Measurements from ENCODE around the gene FILIP1. TPM values are rescaled to one million over a fixed set of nuclear protein-coding genes. Genes with fewer than 3 reads are reported as not detected.

FILIP1 gene
- total and polyA plus RNA-seq, 4 donors, result 2.0 to 10.4 (median 5.4) TPM

DNA sequence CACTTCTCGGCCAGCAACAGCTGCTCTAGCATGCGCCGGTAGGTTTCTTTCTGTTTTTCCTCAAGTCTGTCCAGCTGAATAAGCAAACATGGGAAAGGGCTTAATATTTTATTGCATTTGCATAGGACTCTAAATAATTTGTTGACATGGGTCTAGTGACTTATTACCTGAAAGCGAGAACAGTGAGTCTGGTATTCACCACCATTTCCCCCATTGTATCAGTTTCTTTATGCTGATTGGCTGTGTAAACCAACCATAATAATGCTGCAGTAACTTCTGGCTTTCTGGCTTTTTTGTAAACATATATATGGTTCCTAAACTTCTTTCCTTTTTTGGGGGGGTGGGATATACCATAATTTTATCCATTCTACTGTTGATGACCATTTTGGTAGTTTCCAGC is 140.0 kb downstream of the FILIP1 start:
- no peak overlapping the region for H3K27ac ChIP-seq (ENCODE audit: low read depth, low read length)
- H3K36me3 ChIP-seq (ENCODE audit: control insufficient read depth, insufficient read depth, low read length), result no peaks in the 10 kb centered on the region
- peaks cover 5% of the 10 kb centered on the region for H3K4me1 ChIP-seq (ENCODE audit: control insufficient read depth, insufficient read depth, low read length)
- no CpG with 5 or more reads among the region's 4 CpGs for WGBS (ENCODE audit: insufficient coverage)
- no peaks in the 10 kb centered on the region for H3K9me3 ChIP-seq (ENCODE audit: control insufficient read depth, insufficient read depth, low read length)
- H3K27me3 ChIP-seq (ENCODE audit: control insufficient read depth, insufficient read depth, low read length), result peaks cover 3% of the 10 kb centered on the region
- no peak overlapping the region for H3K4me3 ChIP-seq (ENCODE audit: low read depth, low read length)
- no peak for DNase-seq (ENCODE audit: low read depth in 4 of 6, low spot score in 6 of 6)

- Histone ChIP-seq H3K9me3 (ENCODE audit: control insufficient read depth, insufficient read depth, low read length) (no peaks in the 10 kb centered on the region), H3K4me3 (ENCODE audit: low read depth, low read length) (no peak overlapping the region), H3K36me3 (ENCODE audit: control insufficient read depth, insufficient read depth, low read length) (no peaks in the 10 kb centered on the region), H3K4me1 (ENCODE audit: control insufficient read depth, insufficient read depth, low read length) (peaks cover 5% of the 10 kb centered on the region), H3K27ac (ENCODE audit: low read depth, low read length) (no peak overlapping the region), H3K27me3 (ENCODE audit: control insufficient read depth, insufficient read depth, low read length) (peaks cover 3% of the 10 kb centered on the region)
- no peak for DNase-seq (ENCODE audit: low read depth in 4 of 6, low spot score in 6 of 6)
- no CpG with 5 or more reads among the region's 2 CpGs for WGBS (ENCODE audit: insufficient coverage)
These were observed 142.0 kb downstream of the FILIP1 start for GRCh38 chr6:75351570-75351969.

DNA sequence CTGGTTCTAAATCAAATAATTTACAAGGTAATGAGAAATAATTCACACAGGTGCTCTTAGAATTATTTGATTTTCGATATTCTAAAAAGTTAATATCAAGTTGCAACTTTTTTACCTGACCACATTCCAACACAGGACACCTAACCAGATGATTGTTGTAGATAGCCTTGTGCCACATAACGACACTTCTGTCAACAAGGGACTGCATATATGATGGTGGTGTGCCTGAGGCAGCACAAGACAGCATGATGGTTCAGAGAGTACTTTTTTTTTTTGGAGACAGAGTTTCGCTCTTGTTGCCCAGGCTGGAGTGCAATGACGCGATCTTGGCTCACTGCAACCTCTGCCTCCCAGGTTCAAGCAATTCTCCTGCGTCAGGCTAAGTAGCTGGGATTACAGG is 142.8 kb downstream of the FILIP1 start:
- Histone ChIP-seq H3K4me1 (ENCODE audit: control insufficient read depth, insufficient read depth, low read length) (peaks cover 5% of the 10 kb centered on the region), H3K9me3 (ENCODE audit: control insufficient read depth, insufficient read depth, low read length) (no peaks in the 10 kb centered on the region), H3K36me3 (ENCODE audit: control insufficient read depth, insufficient read depth, low read length) (no peaks in the 10 kb centered on the region), H3K27me3 (ENCODE audit: control insufficient read depth, insufficient read depth, low read length) (peaks cover 3% of the 10 kb centered on the region), H3K4me3 (ENCODE audit: low read depth, low read length) (no peak overlapping the region), H3K27ac (ENCODE audit: low read depth, low read length) (no peak overlapping the region)
- WGBS (ENCODE audit: insufficient coverage), result 89% methylated on average over 2 of the region's 6 CpGs
- DNase-seq (ENCODE audit: low read depth in 4 of 6, low spot score in 6 of 6), result no peak

GRCh38 chr6:75350156-75350555 is 143.4 kb downstream of the FILIP1 start:
- peak overlapping the region; percentile 36 for H3K4me3 ChIP-seq (ENCODE audit: low read depth, low read length)
- H3K36me3 ChIP-seq (ENCODE audit: control insufficient read depth, insufficient read depth, low read length), result no peaks in the 10 kb centered on the region
- H3K4me1 ChIP-seq (ENCODE audit: control insufficient read depth, insufficient read depth, low read length), result peaks cover 5% of the 10 kb centered on the region
- WGBS (ENCODE audit: insufficient coverage), result no CpG with 5 or more reads among the region's 3 CpGs
- no peak overlapping the region for H3K27ac ChIP-seq (ENCODE audit: low read depth, low read length)
- peaks cover 3% of the 10 kb centered on the region for H3K27me3 ChIP-seq (ENCODE audit: control insufficient read depth, insufficient read depth, low read length)
- H3K9me3 ChIP-seq (ENCODE audit: control insufficient read depth, insufficient read depth, low read length), result no peaks in the 10 kb centered on the region
- no peak for DNase-seq (ENCODE audit: low read depth in 4 of 6, low spot score in 6 of 6)

GRCh38 chr6:75349262-75349984 is 144.2 kb downstream of the FILIP1 start:
- no peaks in the 10 kb centered on the region for H3K36me3 ChIP-seq (ENCODE audit: control insufficient read depth, insufficient read depth, low read length)
- DNase-seq (ENCODE audit: low read depth in 4 of 6, low spot score in 6 of 6), result peak in 3 of 6 donors; percentile 18 to 62 (median 55)
- no peaks in the 10 kb centered on the region for H3K9me3 ChIP-seq (ENCODE audit: control insufficient read depth, insufficient read depth, low read length)
- H3K4me3 ChIP-seq (ENCODE audit: low read depth, low read length), result peak overlapping the region; percentile 36
- peaks cover 5% of the 10 kb centered on the region for H3K4me1 ChIP-seq (ENCODE audit: control insufficient read depth, insufficient read depth, low read length)
- peaks cover 3% of the 10 kb centered on the region for H3K27me3 ChIP-seq (ENCODE audit: control insufficient read depth, insufficient read depth, low read length)
- no peak overlapping the region for H3K27ac ChIP-seq (ENCODE audit: low read depth, low read length)
- WGBS (ENCODE audit: insufficient coverage), result 0% methylated on average over 17 of the region's 24 CpGs

DNA sequence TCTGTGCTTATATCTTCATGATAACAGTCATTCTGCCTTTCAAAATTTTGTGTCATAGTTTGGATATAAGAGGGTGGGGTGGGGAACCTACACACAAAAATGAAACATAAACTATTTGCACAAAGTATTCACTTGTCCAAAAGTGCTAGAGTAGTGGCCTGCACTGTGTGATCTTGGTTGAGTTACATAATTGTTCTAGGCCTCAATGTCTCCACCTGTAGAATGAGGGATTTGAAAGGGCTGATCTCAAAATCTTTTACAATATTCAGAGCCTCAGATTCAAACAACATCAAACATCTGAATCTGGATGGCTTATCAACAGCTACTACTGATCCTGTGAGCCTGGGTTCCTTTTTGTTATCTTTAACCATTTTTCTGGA is 144.7 kb downstream of the FILIP1 start:
- no peaks in the 10 kb centered on the region for H3K9me3 ChIP-seq (ENCODE audit: control insufficient read depth, insufficient read depth, low read length)
- H3K27me3 ChIP-seq (ENCODE audit: control insufficient read depth, insufficient read depth, low read length), result peaks cover 3% of the 10 kb centered on the region
- H3K36me3 ChIP-seq (ENCODE audit: control insufficient read depth, insufficient read depth, low read length), result no peaks in the 10 kb centered on the region
- peaks cover 5% of the 10 kb centered on the region for H3K4me1 ChIP-seq (ENCODE audit: control insufficient read depth, insufficient read depth, low read length)
- DNase-seq (ENCODE audit: low read depth in 4 of 6, low spot score in 6 of 6), result no peak
- peak overlapping the region; percentile 36 for H3K4me3 ChIP-seq (ENCODE audit: low read depth, low read length)
- no peak overlapping the region for H3K27ac ChIP-seq (ENCODE audit: low read depth, low read length)

DNA sequence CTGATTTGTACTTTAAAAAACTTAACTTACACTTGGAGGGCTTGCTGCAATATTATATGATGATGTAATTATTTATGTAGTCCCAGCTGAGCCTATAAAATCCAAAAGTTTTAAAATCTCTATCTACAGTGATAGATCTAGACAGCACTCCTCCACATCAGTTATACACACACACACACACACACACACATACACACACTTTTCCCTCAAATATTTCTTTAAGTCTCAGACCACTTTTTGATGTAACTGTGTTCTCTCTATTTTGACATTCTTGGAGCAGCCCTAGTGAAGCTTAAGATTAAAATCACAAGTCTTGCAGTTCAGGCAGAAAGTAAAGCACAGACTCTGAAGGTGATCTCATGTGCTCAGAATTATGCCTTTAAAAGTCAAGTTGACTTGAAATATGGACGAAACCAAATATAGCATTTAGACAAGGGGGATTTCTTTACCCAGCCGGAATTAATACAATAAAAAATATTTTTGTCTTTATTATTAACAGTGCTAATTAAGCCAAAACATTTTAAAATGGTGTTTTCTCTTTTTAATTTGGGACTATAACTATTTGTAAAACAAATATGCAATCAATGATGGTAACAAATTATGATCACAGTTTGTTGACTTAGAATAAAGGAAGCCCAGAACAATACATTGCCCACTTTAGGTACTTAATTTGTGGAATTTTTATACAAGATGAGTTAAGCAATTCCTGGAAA is 145.5 kb downstream of the FILIP1 start:
- Histone ChIP-seq H3K36me3 (ENCODE audit: control insufficient read depth, insufficient read depth, low read length) (no peaks in the 10 kb centered on the region), H3K9me3 (ENCODE audit: control insufficient read depth, insufficient read depth, low read length) (no peaks in the 10 kb centered on the region), H3K27me3 (ENCODE audit: control insufficient read depth, insufficient read depth, low read length) (peaks cover 3% of the 10 kb centered on the region), H3K4me3 (ENCODE audit: low read depth, low read length) (no peak overlapping the region), H3K27ac (ENCODE audit: low read depth, low read length) (no peak overlapping the region), H3K4me1 (ENCODE audit: control insufficient read depth, insufficient read depth, low read length) (peaks cover 5% of the 10 kb centered on the region)
- no peak for DNase-seq (ENCODE audit: low read depth in 4 of 6, low spot score in 6 of 6)
- no CpG with 5 or more reads among the region's 2 CpGs for WGBS (ENCODE audit: insufficient coverage)

- WGBS (ENCODE audit: insufficient coverage), result 91% methylated on average over 8 of the region's 9 CpGs
- H3K4me3 ChIP-seq (ENCODE audit: low read depth, low read length), result no peak overlapping the region
- peaks cover 3% of the 10 kb centered on the region for H3K27me3 ChIP-seq (ENCODE audit: control insufficient read depth, insufficient read depth, low read length)
These were observed 148.2 kb downstream of the FILIP1 start for GRCh38 chr6:75345413-75345812.

GRCh38 chr6:75344455-75344854 is 149.1 kb downstream of the FILIP1 start:
- H3K27me3 ChIP-seq (ENCODE audit: control insufficient read depth, insufficient read depth, low read length), result no peaks in the 10 kb centered on the region
- peaks cover under 1% of the 10 kb centered on the region for H3K4me1 ChIP-seq (ENCODE audit: control insufficient read depth, insufficient read depth, low read length)
- H3K36me3 ChIP-seq (ENCODE audit: control insufficient read depth, insufficient read depth, low read length), result no peaks in the 10 kb centered on the region
- no peaks in the 10 kb centered on the region for H3K9me3 ChIP-seq (ENCODE audit: control insufficient read depth, insufficient read depth, low read length)
- H3K27ac ChIP-seq (ENCODE audit: low read depth, low read length), result no peak overlapping the region
- H3K4me3 ChIP-seq (ENCODE audit: low read depth, low read length), result no peak overlapping the region
- DNase-seq (ENCODE audit: low read depth in 4 of 6, low spot score in 6 of 6), result no peak

More at GRCh38 chr6:75345413-75345812, 148.2 kb downstream of the FILIP1 start:
- no peaks in the 10 kb centered on the region for H3K9me3 ChIP-seq (ENCODE audit: control insufficient read depth, insufficient read depth, low read length)
- H3K36me3 ChIP-seq (ENCODE audit: control insufficient read depth, insufficient read depth, low read length), result no peaks in the 10 kb centered on the region
- no peak for DNase-seq (ENCODE audit: low read depth in 4 of 6, low spot score in 6 of 6)
- H3K4me1 ChIP-seq (ENCODE audit: control insufficient read depth, insufficient read depth, low read length), result peaks cover 5% of the 10 kb centered on the region
- H3K27ac ChIP-seq (ENCODE audit: low read depth, low read length), result no peak overlapping the region

GRCh38 chr6:75344021-75344420 is 149.6 kb downstream of the FILIP1 start:
- no peak for DNase-seq (ENCODE audit: low read depth in 4 of 6, low spot score in 6 of 6)
- H3K27me3 ChIP-seq (ENCODE audit: control insufficient read depth, insufficient read depth, low read length), result no peaks in the 10 kb centered on the region

More at GRCh38 chr6:75344021-75344420, 149.6 kb downstream of the FILIP1 start:
- Histone ChIP-seq H3K27ac (ENCODE audit: low read depth, low read length) (no peak overlapping the region), H3K36me3 (ENCODE audit: control insufficient read depth, insufficient read depth, low read length) (no peaks in the 10 kb centered on the region), H3K4me3 (ENCODE audit: low read depth, low read length) (no peak overlapping the region), H3K4me1 (ENCODE audit: control insufficient read depth, insufficient read depth, low read length) (no peaks in the 10 kb centered on the region), H3K9me3 (ENCODE audit: control insufficient read depth, insufficient read depth, low read length) (no peaks in the 10 kb centered on the region)

Data from spinal cord (tissue), 10 donors.